ENCODE data around the gene CFAP69.
"Not testable (repeated sequence)": the region's sequence is repeated elsewhere in the genome, so short reads cannot be mapped to it uniquely, and the experiment has no call there.

Gene CFAP69

DNA sequence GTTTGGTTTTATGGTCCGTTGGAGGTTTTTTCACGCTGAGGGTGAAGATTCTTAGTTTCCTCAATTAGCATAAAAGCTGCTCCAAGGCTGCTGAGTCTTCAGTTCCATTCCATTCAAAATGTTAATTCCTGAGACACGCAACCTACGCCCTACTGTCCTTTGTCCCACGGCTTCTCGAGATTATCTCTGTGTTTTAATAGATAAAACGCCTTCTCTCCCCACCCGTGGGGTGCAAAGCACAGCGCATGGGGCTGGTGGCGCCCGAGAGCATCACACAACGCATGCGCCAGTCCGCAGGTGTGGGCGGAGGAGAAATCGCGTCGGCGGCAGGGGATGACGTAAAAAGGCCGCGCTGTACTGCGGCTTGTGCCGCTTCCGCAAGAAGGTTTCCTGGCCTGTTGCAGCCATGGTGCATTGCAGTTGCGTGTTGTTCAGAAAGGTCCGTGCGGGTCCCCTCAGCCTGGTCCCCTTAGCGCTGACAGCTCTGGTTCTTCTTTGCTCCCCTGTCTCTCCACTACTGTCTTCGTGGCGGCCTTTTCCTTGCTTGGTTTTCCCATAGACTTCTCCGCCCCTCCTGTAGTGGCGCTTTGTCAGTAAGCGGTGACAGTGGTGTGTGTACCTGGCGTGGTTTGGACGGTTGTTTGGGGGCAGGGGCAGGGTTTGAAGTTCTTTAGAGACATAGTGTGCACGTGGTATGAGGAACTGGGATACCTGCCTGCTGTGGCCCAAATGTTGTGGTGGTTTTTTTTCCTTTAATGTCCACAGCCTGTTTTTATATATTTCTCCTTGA is 101.6 kb downstream of the CFAP69 start, which contains the start of gene GTPBP10:
Gene GTPBP10 (plus strand): TSS at position 381 of the 790 bp plus-strand sequence. CDS start 26 bp downstream, at position 407.
- DNase-seq, result peak; percentile 96

DNA sequence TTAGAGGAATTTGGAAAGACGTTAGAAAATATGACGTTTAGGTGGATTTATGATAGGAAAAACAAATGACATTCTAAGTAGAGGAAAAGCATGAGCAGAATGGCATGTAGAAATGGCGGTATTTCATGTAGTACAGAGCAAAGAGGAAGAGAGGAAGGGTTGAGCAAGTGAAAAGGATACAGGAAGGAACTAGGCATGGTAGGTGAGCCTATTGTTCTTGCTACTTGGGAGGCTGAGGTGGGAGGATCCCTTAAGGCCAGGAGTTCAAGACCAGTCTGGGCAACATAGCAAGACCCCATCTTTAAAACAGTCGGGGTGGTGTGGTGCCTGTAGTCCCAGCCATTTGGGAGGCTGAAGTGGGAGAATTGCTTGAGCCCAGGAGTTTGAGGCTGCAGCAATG is 102.8 kb downstream of the CFAP69 start:
- no peak for DNase-seq

DNA sequence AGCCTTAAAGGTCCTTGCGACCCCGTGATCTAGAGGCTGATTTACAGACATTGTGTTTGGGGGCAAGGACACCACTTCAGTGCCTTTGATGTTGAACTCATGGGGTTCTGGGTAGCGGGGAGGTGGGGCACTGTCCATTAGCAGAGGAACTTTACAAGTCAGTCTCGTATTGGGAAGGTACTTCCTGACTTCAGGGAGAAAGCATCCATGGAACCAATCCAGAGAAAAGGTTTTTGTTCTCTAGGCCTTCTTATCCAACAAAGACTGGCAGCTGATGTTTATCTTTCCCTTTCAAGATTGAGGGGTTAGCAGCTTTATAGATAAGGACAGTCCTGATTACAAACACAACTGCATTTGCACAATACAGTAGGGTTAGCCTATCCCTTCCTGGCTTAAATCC is 104.3 kb downstream of the CFAP69 start:
- no peak for DNase-seq

GRCh38 chr7:90350032-90350431 is 105.1 kb downstream of the CFAP69 start:
- DNase-seq, result not testable (repeated sequence)

DNA sequence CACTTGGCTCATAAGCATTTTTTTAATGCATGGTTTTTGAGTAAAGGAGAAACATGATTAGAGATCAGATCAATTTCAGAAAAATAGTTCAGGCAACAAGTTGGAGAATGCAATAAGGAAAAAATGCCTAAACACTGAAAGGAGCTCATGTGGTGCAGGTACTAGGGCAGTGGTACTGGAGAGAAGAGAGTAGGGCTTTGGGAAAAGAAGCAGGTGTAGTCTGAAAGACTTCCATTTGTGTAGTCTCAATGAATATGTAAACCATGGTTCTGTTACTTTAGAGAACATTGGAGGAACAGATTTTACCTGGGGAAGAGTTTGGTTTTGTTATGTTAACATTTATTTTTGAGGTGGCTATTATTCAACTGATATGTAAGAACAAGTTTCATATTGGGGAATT is 107.0 kb downstream of the CFAP69 start:
- DNase-seq, result no peak

All from CD4-positive, alpha-beta T cell treated with Interleukin-6 for 4 hours (primary cell).